Endothelial cell of umbilical vein (primary cell): ENCODE results near the gene TRRAP.

Source experiments
- EZH2 ChIP-seq: IDR thresholded peaks from 2 replicates; pipeline ENCODE4 v1.6.1; 2012; ENCODE audit warnings: borderline replicate concordance, low read depth, mild to moderate bottlenecking, moderate library complexity, low read length, inconsistent platforms; ENCODE audit not compliant: severe bottlenecking
- FOS ChIP-seq: IDR thresholded peaks from 2 replicates; pipeline ENCODE4 v1.6.1; 2011; ENCODE audit warnings: mild to moderate bottlenecking, low read length, moderate library complexity, borderline replicate concordance; ENCODE audit not compliant: insufficient read depth
- JUN ChIP-seq: IDR thresholded peaks from 2 replicates; pipeline ENCODE4 v1.6.1; 2011; ENCODE audit warnings: borderline replicate concordance, low read depth; ENCODE audit not compliant: insufficient read length, insufficient read depth
- MAX ChIP-seq: IDR thresholded peaks from 2 replicates; pipeline ENCODE4 v1.6.1; 2011; ENCODE audit not compliant: insufficient read depth, insufficient read length
- POLR2A ChIP-seq: IDR thresholded peaks from 2 replicates; pipeline ENCODE4 v1.6.1; 2012; ENCODE audit warnings: low read depth, mild to moderate bottlenecking, control low read depth, low read length
- POLR2AphosphoS5 ChIP-seq: IDR thresholded peaks from 2 replicates; pipeline ENCODE4 v1.6.1; 2012; ENCODE audit warnings: low read depth, mild to moderate bottlenecking, control low read depth, low read length, moderate library complexity; ENCODE audit not compliant: insufficient read depth
- TF ChIP-seq, protein P1 (sequence below), 2 donors: IDR thresholded peaks; 1 replicate in 1 of 2; 2 replicates in 1 of 2; pipeline ENCODE4 v1.5.1; 2011; ENCODE audit warnings: low read length in 2 of 2, mild to moderate bottlenecking in 2 of 2, moderate library complexity in 2 of 2, control low read depth in 1 of 2, inconsistent platforms in 1 of 2, low read depth in 1 of 2; ENCODE audit not compliant: insufficient read depth in 1 of 2; ENCODE audit errors: extremely low read depth in 1 of 2

DNA sequence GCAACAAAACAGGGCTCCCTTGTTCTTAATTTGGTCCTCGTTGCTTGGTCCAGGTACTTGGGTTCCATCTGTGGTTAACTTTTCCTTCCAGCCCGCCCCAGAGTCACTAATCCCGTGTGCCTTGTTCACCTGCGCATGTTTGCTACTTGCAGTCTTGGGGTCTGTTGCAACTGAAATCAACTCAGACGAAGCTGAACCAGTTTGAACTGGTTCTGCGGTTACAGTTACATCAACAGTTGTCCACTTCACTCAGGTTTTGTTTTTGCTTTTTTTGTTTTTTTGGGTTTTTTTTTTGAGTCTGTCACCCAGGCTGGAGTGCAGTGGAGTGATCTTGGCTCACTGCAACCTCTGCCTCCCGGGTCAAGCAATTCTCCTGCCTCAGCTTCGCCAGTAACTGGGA, 34.7 kb downstream of the TRRAP start:
- no peak for TF ChIP-seq POLR2A
- no peak for TF ChIP-seq POLR2AphosphoS5
- no peak for TF ChIP-seq MAX
- TF ChIP-seq, protein P1, sequence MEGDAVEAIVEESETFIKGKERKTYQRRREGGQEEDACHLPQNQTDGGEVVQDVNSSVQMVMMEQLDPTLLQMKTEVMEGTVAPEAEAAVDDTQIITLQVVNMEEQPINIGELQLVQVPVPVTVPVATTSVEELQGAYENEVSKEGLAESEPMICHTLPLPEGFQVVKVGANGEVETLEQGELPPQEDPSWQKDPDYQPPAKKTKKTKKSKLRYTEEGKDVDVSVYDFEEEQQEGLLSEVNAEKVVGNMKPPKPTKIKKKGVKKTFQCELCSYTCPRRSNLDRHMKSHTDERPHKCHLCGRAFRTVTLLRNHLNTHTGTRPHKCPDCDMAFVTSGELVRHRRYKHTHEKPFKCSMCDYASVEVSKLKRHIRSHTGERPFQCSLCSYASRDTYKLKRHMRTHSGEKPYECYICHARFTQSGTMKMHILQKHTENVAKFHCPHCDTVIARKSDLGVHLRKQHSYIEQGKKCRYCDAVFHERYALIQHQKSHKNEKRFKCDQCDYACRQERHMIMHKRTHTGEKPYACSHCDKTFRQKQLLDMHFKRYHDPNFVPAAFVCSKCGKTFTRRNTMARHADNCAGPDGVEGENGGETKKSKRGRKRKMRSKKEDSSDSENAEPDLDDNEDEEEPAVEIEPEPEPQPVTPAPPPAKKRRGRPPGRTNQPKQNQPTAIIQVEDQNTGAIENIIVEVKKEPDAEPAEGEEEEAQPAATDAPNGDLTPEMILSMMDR (IDR thresholded peaks at IDR 0.05; ENCODE audit: extremely low read depth in 1 of 2, insufficient read depth in 1 of 2, low read depth in 1 of 2, low read length in 2 of 2) = no peak
- TF ChIP-seq EZH2 = no peak
- TF ChIP-seq FOS = no peak
- no peak for TF ChIP-seq JUN
